K562 (cell line): ENCODE data around the gene FUZ. TPM values are rescaled to one million over a fixed set of nuclear protein-coding genes. Genes with fewer than 3 reads are reported as not detected.

Experiments used
- ARNT ChIP-seq, 2 experiments: fragments of 450-650 bp; IDR thresholded peaks; 2 replicates each; pipeline ENCODE4 v1.6.1; 2016; ENCODE audit warnings: mild to moderate bottlenecking in 1 of 2
- ELF1 ChIP-seq: fragments of 200-800 bp; sonication (Bioruptor generic); IDR thresholded peaks from 2 replicates; pipeline ENCODE4 v1.6.1; 2016; ENCODE audit warnings: missing genetic modification characterization, missing compliant biosample characterization
- FOXA3 ChIP-seq, 2 experiments: fragments of 450-650 bp in 1 of 2; sonication (generic) in 1 of 2; formaldehyde crosslinking; IDR thresholded peaks in 1 of 2; conservative IDR thresholded peaks in 1 of 2; 2 replicates each; pipeline versions ENCODE4 v1.4.0 to v1.8.0; 2020 to 2022; ENCODE audit warnings: mild to moderate bottlenecking in 2 of 2, missing genetic modification reagents in 1 of 2
- GABPA ChIP-seq: fragments of 200-800 bp; sonication (Bioruptor generic); conservative IDR thresholded peaks from 2 replicates; pipeline ENCODE4 v1.6.1; 2016; ENCODE audit warnings: low read depth, missing genetic modification characterization, missing compliant biosample characterization
- HMG20A ChIP-seq: fragments of 450-650 bp; formaldehyde crosslinking; conservative IDR thresholded peaks from 2 replicates; pipeline ENCODE4 v1.4.0; 2020; ENCODE audit warnings: mild to moderate bottlenecking, mixed read lengths
- MEF2D ChIP-seq: conservative IDR thresholded peaks from 2 replicates; pipeline ENCODE4 v1.6.1; 2016; ENCODE audit warnings: low read depth, missing genetic modification characterization, missing compliant biosample characterization
- RBFOX2 ChIP-seq: fragments of 200-400 bp; formaldehyde crosslinking; IDR thresholded peaks from 2 replicates; pipeline ENCODE4 v1.6.1; 2017; ENCODE audit warnings: low read depth, mild to moderate bottlenecking, low read length, moderate library complexity
- TCF7 ChIP-seq: sonication (generic); IDR thresholded peaks from 2 replicates; pipeline ENCODE4 v1.6.1; 2016; ENCODE audit warnings: antibody characterized with exemption, borderline replicate concordance
- XRCC4 ChIP-seq: IDR thresholded peaks from one replicate; pipeline ENCODE4 v1.6.1; 2011; ENCODE audit not compliant: insufficient read depth, insufficient read length; ENCODE audit errors: extremely low read depth
- ZNF12 ChIP-seq: sonication (generic); formaldehyde crosslinking; IDR thresholded peaks from 2 replicates; pipeline ENCODE4 v1.4.0; 2020; ENCODE audit warnings: mild to moderate bottlenecking, missing genetic modification reagents
- ZNF224 ChIP-seq: sonication (generic); formaldehyde crosslinking; IDR thresholded peaks from 2 replicates; pipeline ENCODE4 v1.8.0; 2022; ENCODE audit warnings: mild to moderate bottlenecking, missing genetic modification reagents
- ZNF766 ChIP-seq: fragments of 200-800 bp; sonication (Bioruptor generic); conservative IDR thresholded peaks from 2 replicates; pipeline ENCODE4 v1.6.1; 2016; ENCODE audit warnings: missing genetic modification characterization, missing compliant biosample characterization
- polyA plus RNA-seq, 8 experiments: library from polyadenylated mRNA; depleted of rRNA in 4 of 8; stranded (reverse) in 5 of 8; unstranded in 3 of 8; fragments of >200 nt; fragmentation: Nextera tagmentation in 2 of 8; fragmentation: Illumina TruSeq in 1 of 8; extraction: Ambion mirVana in 2 of 8; extraction: Trizol in 1 of 8; gene quantifications; 2 replicates each; pipeline versions ENCODE4 v1.2.1 to v1.2.3, GENCODE V29; 2011 to 2014; ENCODE audit warnings: inconsistent platforms in 1 of 8, missing spikeins in 1 of 8
- total RNA-seq, 7 experiments: library from RNA; depleted of rRNA in 6 of 7; stranded (reverse); fragments of >200 nt in 6 of 7; fragmentation: Illumina TruSeq in 2 of 7; extraction: Trizol in 2 of 7; gene quantifications; 2 replicates each; pipeline versions ENCODE4 v1.2.1 to v1.2.3, GENCODE V29; 2011 to 2021; ENCODE audit warnings: low replicate concordance in 1 of 7
- TF ChIP-seq, protein P1 (sequence below): fragments of 450-650 bp; IDR thresholded peaks from 2 replicates; pipeline ENCODE4 v1.6.1; 2017; ENCODE audit warnings: mild to moderate bottlenecking, moderate library complexity
- TF ChIP-seq, protein P2 (sequence below): fragments of 250-450 bp; sonication (Bioruptor Pico); IDR thresholded peaks from 2 replicates; pipeline ENCODE4 v1.4.0; 2020; ENCODE audit warnings: mild to moderate bottlenecking, moderate library complexity
- TF ChIP-seq, protein P3 (sequence below), 2 experiments: fragments of 150-350 bp in 1 of 2; IDR thresholded peaks; 2 replicates each; pipeline ENCODE4 v1.6.1; 2012 to 2016; ENCODE audit warnings: low read depth in 2 of 2, low read length in 2 of 2, mild to moderate bottlenecking in 1 of 2, moderate library complexity in 1 of 2

FUZ gene
- total and polyA plus RNA-seq, 9 of the 15 experiments (the other 6 are each of a cell fraction or from before 2014, with no cell fraction given): 0.17 to 7.6 (median 3.6) TPM; not detected in 1

DNA sequence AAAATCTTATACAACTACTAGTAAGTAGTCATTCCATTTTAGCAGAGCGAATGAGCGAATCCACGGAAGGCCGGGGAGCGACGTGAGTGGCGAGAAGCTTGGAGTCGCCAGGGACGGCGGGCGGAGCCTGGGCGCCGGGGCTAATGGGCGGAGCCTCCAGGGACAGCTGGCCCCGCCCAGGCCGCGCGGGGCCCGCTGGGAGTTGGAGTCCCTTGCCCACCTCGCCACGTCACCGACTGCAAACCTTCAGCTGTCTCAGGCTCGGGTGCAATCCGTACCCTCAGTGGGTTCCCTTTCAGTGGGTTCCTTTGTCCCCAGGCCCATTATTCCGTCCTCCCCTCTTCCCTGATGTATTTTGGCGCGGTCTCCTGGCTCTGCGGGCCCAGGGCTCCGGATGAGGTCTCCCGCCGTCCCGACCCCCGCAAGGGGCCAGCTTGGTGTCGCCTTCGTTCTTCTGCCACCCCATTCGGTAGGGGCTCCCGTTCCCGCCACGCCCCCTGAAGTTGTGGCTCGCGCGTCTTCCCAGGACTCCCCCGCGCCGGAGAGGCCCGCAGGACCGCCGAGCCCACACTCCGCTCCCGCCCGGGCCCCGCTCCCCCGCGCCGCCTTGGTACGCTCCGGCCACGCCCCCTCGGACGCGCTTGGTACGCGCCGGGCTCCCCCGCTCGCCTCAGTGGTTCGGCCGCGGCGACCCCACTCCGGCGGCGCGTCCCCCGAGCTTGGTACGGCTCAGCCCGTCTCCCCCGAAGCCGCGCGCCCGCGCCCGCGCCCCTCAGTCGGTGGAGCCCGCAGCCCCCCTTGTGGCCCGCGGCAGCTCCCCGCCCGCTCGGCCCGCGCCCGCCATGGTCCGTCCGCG lies 37.6 kb upstream of the FUZ start, which contains the start of gene PTOV1 (continued):
- TF ChIP-seq, protein P1, sequence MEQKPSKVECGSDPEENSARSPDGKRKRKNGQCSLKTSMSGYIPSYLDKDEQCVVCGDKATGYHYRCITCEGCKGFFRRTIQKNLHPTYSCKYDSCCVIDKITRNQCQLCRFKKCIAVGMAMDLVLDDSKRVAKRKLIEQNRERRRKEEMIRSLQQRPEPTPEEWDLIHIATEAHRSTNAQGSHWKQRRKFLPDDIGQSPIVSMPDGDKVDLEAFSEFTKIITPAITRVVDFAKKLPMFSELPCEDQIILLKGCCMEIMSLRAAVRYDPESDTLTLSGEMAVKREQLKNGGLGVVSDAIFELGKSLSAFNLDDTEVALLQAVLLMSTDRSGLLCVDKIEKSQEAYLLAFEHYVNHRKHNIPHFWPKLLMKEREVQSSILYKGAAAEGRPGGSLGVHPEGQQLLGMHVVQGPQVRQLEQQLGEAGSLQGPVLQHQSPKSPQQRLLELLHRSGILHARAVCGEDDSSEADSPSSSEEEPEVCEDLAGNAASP: no peak
- TF ChIP-seq, protein P2, sequence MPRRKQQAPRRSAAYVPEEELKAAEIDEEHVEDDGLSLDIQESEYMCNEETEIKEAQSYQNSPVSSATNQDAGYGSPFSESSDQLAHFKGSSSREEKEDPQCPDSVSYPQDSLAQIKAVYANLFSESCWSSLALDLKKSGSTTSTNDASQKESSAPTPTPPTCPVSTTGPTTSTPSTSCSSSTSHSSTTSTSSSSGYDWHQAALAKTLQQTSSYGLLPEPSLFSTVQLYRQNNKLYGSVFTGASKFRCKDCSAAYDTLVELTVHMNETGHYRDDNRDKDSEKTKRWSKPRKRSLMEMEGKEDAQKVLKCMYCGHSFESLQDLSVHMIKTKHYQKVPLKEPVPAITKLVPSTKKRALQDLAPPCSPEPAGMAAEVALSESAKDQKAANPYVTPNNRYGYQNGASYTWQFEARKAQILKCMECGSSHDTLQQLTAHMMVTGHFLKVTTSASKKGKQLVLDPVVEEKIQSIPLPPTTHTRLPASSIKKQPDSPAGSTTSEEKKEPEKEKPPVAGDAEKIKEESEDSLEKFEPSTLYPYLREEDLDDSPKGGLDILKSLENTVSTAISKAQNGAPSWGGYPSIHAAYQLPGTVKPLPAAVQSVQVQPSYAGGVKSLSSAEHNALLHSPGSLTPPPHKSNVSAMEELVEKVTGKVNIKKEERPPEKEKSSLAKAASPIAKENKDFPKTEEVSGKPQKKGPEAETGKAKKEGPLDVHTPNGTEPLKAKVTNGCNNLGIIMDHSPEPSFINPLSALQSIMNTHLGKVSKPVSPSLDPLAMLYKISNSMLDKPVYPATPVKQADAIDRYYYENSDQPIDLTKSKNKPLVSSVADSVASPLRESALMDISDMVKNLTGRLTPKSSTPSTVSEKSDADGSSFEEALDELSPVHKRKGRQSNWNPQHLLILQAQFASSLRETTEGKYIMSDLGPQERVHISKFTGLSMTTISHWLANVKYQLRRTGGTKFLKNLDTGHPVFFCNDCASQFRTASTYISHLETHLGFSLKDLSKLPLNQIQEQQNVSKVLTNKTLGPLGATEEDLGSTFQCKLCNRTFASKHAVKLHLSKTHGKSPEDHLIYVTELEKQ (CRISPR knock-in tag): no peak
- TF ChIP-seq GABPA (tag) (peak; percentile 53; the same call in 1 of the 2 replicates), TCF7 (no peak), ZNF224 (CRISPR knock-in tag) (no peak), XRCC4 (no peak), FOXA3 (CRISPR knock-in tag; conservative IDR thresholded peaks at IDR 0.05 in 1 of 2, IDR thresholded peaks at IDR 0.05 in 1 of 2) (peak in 1 of 2 experiments; percentile 42; a peak in 1 of 4 replicates), ZNF766 (CRISPR knock-in tag) (peak; percentile 58; the same call in 1 of the 2 replicates), MEF2D (no peak), RBFOX2 (peak; percentile 89), HMG20A (no peak), ZNF12 (CRISPR knock-in tag) (no peak; the same call in 1 of the 2 replicates), ARNT (IDR thresholded peaks at IDR 0.05) (no peak), ELF1 (tag) (no peak)
- TF ChIP-seq, protein P3, sequence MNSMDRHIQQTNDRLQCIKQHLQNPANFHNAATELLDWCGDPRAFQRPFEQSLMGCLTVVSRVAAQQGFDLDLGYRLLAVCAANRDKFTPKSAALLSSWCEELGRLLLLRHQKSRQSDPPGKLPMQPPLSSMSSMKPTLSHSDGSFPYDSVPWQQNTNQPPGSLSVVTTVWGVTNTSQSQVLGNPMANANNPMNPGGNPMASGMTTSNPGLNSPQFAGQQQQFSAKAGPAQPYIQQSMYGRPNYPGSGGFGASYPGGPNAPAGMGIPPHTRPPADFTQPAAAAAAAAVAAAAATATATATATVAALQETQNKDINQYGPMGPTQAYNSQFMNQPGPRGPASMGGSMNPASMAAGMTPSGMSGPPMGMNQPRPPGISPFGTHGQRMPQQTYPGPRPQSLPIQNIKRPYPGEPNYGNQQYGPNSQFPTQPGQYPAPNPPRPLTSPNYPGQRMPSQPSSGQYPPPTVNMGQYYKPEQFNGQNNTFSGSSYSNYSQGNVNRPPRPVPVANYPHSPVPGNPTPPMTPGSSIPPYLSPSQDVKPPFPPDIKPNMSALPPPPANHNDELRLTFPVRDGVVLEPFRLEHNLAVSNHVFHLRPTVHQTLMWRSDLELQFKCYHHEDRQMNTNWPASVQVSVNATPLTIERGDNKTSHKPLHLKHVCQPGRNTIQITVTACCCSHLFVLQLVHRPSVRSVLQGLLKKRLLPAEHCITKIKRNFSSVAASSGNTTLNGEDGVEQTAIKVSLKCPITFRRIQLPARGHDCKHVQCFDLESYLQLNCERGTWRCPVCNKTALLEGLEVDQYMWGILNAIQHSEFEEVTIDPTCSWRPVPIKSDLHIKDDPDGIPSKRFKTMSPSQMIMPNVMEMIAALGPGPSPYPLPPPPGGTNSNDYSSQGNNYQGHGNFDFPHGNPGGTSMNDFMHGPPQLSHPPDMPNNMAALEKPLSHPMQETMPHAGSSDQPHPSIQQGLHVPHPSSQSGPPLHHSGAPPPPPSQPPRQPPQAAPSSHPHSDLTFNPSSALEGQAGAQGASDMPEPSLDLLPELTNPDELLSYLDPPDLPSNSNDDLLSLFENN (IDR thresholded peaks at IDR 0.05; ENCODE audit: low read depth in 2 of 2, low read length in 2 of 2): peak in 1 of 2 experiments; percentile 27; a peak in 1 of 4 replicates
